Fibroblast of villous mesenchyme (primary cell): ENCODE measurements around the gene SCAP. TPM values are rescaled to one million over a fixed set of nuclear protein-coding genes. Genes with fewer than 3 reads are reported as not detected.

Source experiments
- DNase-seq: peaks from one replicate; pipeline ENCODE4 v3.0.0-alpha.2; 2010; ENCODE audit warnings: low read depth
- H3K4me3 ChIP-seq: 2 replicates; pipeline ENCODE4 v1.5.1; 2011; ENCODE audit warnings: low read depth, mild to moderate bottlenecking, low read length
- CTCF ChIP-seq: IDR thresholded peaks from 2 replicates; pipeline ENCODE4 v1.5.1; 2012; ENCODE audit warnings: low read depth, mild to moderate bottlenecking, low read length; ENCODE audit not compliant: insufficient read depth
- total RNA-seq: library from RNA; depleted of rRNA; stranded (reverse); fragments of >200 nt; gene quantifications from 2 replicates; pipeline ENCODE4 v1.2.3, GENCODE V29; 2012

Gene SCAP
- total RNA-seq, 1 donor: 66.5 TPM

GRCh38 chr3:47441796-47442551 is 33.8 kb downstream of the SCAP start:
- TF ChIP-seq CTCF: no peak
- H3K4me3 ChIP-seq: no peak overlapping the region
- no peak for DNase-seq

DNA sequence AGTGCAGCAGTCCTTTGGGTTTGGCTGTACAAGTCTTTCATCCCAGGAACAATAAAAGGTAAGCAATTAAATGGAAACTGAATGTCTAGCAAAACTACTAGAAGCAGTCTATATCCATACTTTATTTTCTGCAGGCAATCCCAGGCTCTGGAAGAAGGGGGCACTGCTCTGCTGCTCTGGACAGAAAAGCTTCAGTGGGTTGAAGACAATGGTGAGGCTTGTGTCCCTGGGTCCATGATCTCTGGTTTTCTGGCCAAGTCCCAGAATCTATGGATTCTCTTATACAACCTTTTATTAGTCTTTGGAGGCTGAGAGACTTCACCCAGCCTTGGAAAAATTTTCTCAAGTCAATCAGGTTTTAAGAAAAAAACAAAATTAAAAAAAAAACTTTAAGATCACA is 35.6 kb downstream of the SCAP start:
- DNase-seq: peak; percentile 41
- peak; percentile 70 for TF ChIP-seq CTCF
- H3K4me3 ChIP-seq: no peak overlapping the region

GRCh38 chr3:47436180-47436579 is 39.6 kb downstream of the SCAP start:
- no peak for TF ChIP-seq CTCF
- DNase-seq: no peak
- H3K4me3 ChIP-seq: no peak overlapping the region

- no peak for DNase-seq
- no peak overlapping the region for H3K4me3 ChIP-seq
- no peak for TF ChIP-seq CTCF
Observed at GRCh38 chr3:47434849-47435248, 40.9 kb downstream of the SCAP start.

DNA sequence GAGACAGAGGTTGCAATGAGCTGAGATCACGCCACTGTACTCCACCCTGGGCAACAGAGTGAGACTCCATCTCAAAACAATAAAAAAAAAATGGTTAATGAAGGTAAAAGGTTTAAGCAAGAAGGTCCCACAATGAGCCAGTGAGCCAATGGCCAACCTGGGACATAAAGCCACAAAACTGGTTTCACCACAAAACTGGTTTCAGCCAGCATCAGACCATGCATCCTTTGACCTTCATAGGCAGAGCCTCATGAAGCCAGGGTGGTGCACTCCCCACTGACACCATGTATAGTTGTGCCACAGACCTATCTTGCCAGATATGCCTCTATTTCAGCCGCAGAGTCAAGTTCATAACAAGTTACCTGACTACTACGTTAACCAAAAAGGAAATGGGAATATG is 41.9 kb downstream of the SCAP start:
- TF ChIP-seq CTCF: no peak
- no peak for DNase-seq
- no peak overlapping the region for H3K4me3 ChIP-seq

- TF ChIP-seq CTCF: no peak
- no peak overlapping the region for H3K4me3 ChIP-seq
- DNase-seq: no peak
Observed at GRCh38 chr3:47432673-47433072, 43.1 kb downstream of the SCAP start.

- no peak for DNase-seq
- no peak overlapping the region for H3K4me3 ChIP-seq
- no peak for TF ChIP-seq CTCF
Observed at GRCh38 chr3:47431225-47431624, 44.5 kb downstream of the SCAP start.
